ENCODE measurements around the gene SAFB.

DNA sequence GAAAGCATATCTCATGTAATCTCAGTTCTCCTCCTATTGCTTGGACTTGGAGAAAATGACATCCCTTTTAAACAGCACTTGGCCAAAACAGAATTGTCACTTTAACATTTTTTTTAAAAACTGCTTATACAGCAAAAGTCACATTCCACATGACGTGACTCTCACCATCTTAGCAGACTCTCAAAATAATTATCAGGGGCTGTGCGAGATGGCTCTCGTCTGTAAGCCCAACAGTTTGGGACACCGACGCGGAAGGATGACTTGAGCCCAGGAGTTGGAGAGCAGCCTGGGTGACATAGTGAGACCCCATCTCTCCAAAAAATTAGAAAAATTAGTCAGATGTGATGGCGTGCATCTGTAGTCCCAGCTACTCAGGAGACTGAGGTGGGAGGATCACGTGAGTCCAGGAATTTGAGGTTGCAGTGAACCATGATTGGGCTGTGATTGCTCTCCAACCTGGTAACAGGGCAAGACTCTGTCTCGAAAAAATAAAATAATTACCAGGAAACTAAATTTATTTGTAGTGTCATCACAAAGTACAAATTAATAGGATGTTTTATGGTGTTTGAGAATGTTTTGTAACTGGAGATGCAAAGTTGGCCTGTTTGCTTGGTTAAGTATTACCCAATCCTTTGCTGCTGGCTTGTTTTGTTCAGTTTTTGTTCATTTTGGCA lies 8.8 kb downstream of the SAFB start:
- TF ChIP-seq POLR2A (IDR thresholded peaks at IDR 0.05), result no peak
- TF ChIP-seq, protein P1, sequence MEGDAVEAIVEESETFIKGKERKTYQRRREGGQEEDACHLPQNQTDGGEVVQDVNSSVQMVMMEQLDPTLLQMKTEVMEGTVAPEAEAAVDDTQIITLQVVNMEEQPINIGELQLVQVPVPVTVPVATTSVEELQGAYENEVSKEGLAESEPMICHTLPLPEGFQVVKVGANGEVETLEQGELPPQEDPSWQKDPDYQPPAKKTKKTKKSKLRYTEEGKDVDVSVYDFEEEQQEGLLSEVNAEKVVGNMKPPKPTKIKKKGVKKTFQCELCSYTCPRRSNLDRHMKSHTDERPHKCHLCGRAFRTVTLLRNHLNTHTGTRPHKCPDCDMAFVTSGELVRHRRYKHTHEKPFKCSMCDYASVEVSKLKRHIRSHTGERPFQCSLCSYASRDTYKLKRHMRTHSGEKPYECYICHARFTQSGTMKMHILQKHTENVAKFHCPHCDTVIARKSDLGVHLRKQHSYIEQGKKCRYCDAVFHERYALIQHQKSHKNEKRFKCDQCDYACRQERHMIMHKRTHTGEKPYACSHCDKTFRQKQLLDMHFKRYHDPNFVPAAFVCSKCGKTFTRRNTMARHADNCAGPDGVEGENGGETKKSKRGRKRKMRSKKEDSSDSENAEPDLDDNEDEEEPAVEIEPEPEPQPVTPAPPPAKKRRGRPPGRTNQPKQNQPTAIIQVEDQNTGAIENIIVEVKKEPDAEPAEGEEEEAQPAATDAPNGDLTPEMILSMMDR (IDR thresholded peaks at IDR 0.05), result no peak

All from body of pancreas (tissue), 4 donors.